Measurements from ENCODE around the gene NHEJ1. TPM values are rescaled to one million over a fixed set of nuclear protein-coding genes. Genes with fewer than 3 reads are reported as not detected.

Gene NHEJ1
- total RNA-seq, 1 donor from 2014 or later: 17.7 TPM

- no peaks in the 10 kb centered on the region for H3K27me3 ChIP-seq
- TF ChIP-seq POLR2AphosphoS5 (IDR thresholded peaks at IDR 0.05; ENCODE audit: insufficient read depth in 1 of 2, low read depth in 1 of 2): no peak
- no peak for TF ChIP-seq CTCF (IDR thresholded peaks at IDR 0.05)
- no peak for TF ChIP-seq POLR2A (IDR thresholded peaks at IDR 0.05)
- no peak for DNase-seq (ENCODE audit: extremely low spot score in 2 of 2)
- H3K4me3 ChIP-seq: no peak overlapping the region
- intact Hi-C loops (cut with DNase I): no loop called here
- no peaks in the 10 kb centered on the region for H3K9me3 ChIP-seq
- H3K27ac ChIP-seq: no peak overlapping the region
- H3K36me3 ChIP-seq: no peaks in the 10 kb centered on the region
- no peaks in the 10 kb centered on the region for H3K4me1 ChIP-seq
Observed at GRCh38 chr2:219090436-219091299, 69.9 kb downstream of the NHEJ1 start.

GRCh38 chr2:219089330-219089729, 71.3 kb downstream of the NHEJ1 start:
- intact Hi-C loops (cut with DNase I): no loop called here
- Histone ChIP-seq H3K27ac (no peak overlapping the region), H3K27me3 (no peaks in the 10 kb centered on the region), H3K9me3 (no peaks in the 10 kb centered on the region), H3K36me3 (no peaks in the 10 kb centered on the region), H3K4me3 (no peak overlapping the region), H3K4me1 (no peaks in the 10 kb centered on the region)
- no peak for TF ChIP-seq CTCF (IDR thresholded peaks at IDR 0.05)
- TF ChIP-seq POLR2AphosphoS5 (IDR thresholded peaks at IDR 0.05; ENCODE audit: insufficient read depth in 1 of 2, low read depth in 1 of 2): no peak
- TF ChIP-seq POLR2A (IDR thresholded peaks at IDR 0.05): no peak
- DNase-seq (ENCODE audit: extremely low spot score in 2 of 2): no peak

GRCh38 chr2:219087848-219088247, 72.8 kb downstream of the NHEJ1 start:
- DNase-seq (ENCODE audit: extremely low spot score in 2 of 2): no peak
- intact Hi-C loops (cut with DNase I): no loop called here
- no peak overlapping the region for H3K27ac ChIP-seq

GRCh38 chr2:219087361-219087760, 73.3 kb downstream of the NHEJ1 start:
- Histone ChIP-seq H3K4me3 (no peak overlapping the region), H3K9me3 (no peaks in the 10 kb centered on the region), H3K36me3 (no peaks in the 10 kb centered on the region), H3K27me3 (no peaks in the 10 kb centered on the region), H3K4me1 (peaks cover under 1% of the 10 kb centered on the region), H3K27ac (no peak overlapping the region)
- DNase-seq (ENCODE audit: extremely low spot score in 2 of 2): no peak
- intact Hi-C loops (cut with DNase I): no loop called here
- no peak for TF ChIP-seq CTCF (IDR thresholded peaks at IDR 0.05)
- no peak for TF ChIP-seq POLR2A (IDR thresholded peaks at IDR 0.05)
- TF ChIP-seq POLR2AphosphoS5 (IDR thresholded peaks at IDR 0.05; ENCODE audit: insufficient read depth in 1 of 2, low read depth in 1 of 2): no peak

More at GRCh38 chr2:219087848-219088247, 72.8 kb downstream of the NHEJ1 start:
- H3K36me3 ChIP-seq: no peaks in the 10 kb centered on the region
- H3K4me1 ChIP-seq: no peaks in the 10 kb centered on the region
- TF ChIP-seq POLR2A (IDR thresholded peaks at IDR 0.05): no peak
- TF ChIP-seq CTCF (IDR thresholded peaks at IDR 0.05): no peak
- TF ChIP-seq POLR2AphosphoS5 (IDR thresholded peaks at IDR 0.05; ENCODE audit: insufficient read depth in 1 of 2, low read depth in 1 of 2): no peak
- H3K27me3 ChIP-seq: no peaks in the 10 kb centered on the region
- H3K9me3 ChIP-seq: no peaks in the 10 kb centered on the region
- H3K4me3 ChIP-seq: no peak overlapping the region

- Histone ChIP-seq H3K9me3 (no peaks in the 10 kb centered on the region), H3K27ac (no peak overlapping the region), H3K27me3 (no peaks in the 10 kb centered on the region), H3K36me3 (no peaks in the 10 kb centered on the region), H3K4me3 (no peak overlapping the region), H3K4me1 (peaks cover 4% of the 10 kb centered on the region)
- TF ChIP-seq POLR2A (IDR thresholded peaks at IDR 0.05): no peak
- no peak for TF ChIP-seq POLR2AphosphoS5 (IDR thresholded peaks at IDR 0.05; ENCODE audit: insufficient read depth in 1 of 2, low read depth in 1 of 2)
- TF ChIP-seq CTCF (IDR thresholded peaks at IDR 0.05): no peak
- no peak for DNase-seq (ENCODE audit: extremely low spot score in 2 of 2)
- intact Hi-C loops (cut with DNase I): no loop called here
Observed at GRCh38 chr2:219086196-219086595, 74.4 kb downstream of the NHEJ1 start.

Measured in vagina (tissue), 2 donors.